Neural progenitor cell (in vitro differentiated cells): ENCODE data around the gene CCDC6.

Source experiments
- CTCF ChIP-seq: fragments of 200-600 bp; sonication (generic); IDR thresholded peaks from 2 replicates; pipeline ENCODE4 v1.5.1; 2017; ENCODE audit warnings: antibody characterized with exemption, mild to moderate bottlenecking
- EZH2 ChIP-seq: fragments of 200-600 bp; sonication (generic); IDR thresholded peaks from 2 replicates; pipeline ENCODE4 v1.6.1; 2017; ENCODE audit warnings: antibody characterized with exemption, mild to moderate bottlenecking, moderate library complexity
- EZH2phosphoT487 ChIP-seq: fragments of 200-600 bp; sonication (generic); IDR thresholded peaks from 2 replicates; pipeline ENCODE4 v1.6.1; 2017; ENCODE audit warnings: antibody characterized with exemption

GRCh38 chr10:59891349-59891748 is 15.0 kb downstream of the CCDC6 start:
- TF ChIP-seq EZH2phosphoT487 (no peak), CTCF (no peak), EZH2 (no peak)
